ENCODE measurements around the gene CHD5.

CHD5 gene

DNA sequence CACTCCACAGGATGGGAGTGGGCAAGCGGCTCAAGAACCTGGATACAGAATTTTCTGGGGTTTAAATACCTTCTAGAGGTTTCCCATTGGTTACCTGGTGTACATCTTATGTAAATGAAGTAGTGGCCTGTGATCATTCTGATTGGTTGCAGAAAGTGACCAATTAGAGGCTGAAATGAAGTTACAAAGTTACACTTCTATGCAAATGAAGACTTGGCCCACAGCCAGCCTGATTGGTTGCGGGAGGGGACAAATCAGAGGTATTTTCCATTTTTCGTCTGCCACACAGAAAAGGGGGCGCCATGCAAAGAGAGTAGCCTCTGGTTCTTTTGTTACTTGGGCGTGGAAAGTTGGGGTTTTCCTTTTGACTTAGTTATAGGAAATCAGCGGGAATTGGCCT lies 125.5 kb downstream of the CHD5 start:
- no peak for DNase-seq

DNA sequence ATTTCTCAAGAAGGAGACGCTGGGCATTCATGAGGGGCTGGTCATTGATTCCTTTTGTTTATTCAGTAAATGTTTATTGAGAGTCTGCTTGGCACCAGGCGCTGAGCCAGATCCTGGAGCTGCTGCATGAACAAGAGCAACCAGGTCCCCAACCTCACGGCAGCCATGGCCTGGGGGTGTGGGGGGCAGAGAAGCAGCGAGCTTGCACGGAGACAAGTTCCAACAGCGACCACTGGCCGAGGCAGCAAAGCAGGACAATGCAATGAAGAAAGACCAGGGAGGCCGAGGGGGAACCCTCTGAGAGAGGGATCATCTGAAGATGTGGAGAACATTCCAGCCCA lies 126.9 kb downstream of the CHD5 start:
- DNase-seq: no peak

DNA sequence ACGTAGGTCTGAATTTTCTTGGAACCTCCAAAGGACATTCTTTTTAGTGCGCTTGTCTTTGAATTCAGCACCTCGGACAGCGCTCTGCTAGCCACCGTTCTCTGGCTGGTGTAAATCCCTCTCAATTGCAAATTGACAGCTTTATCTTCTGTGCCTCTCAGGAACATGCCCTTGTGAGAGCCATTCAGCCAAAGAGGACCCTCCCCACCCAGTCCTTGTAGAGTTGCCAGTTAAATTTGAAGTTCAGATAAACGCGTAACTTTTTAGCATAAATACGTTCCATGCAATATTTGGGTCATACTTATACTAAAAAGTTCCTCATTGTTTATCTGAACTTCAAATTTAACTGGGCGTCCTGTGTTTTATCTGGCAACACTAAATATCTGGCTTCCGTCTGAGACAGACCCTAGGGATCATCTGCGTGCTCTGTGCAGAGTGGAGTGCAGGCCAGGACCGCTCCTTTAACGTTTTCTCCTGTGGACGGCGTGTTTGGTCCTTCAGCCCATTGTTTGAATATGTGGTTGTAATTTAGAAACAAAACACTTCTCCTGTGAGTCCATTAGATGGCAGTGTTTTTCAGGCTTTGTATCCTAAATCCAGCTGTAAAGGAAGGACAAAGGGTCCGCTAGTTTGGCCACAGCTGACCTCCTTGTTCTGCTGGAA lies 127.4 kb downstream of the CHD5 start:
- DNase-seq: peak in 8 of 14 donors; percentile 2 to 21 (median 14)
